ENCODE data around the gene PRCC.

- no peak for TF ChIP-seq ESRRA (IDR thresholded peaks at IDR 0.05; ENCODE audit: borderline replicate concordance, low read length)
- no peak for TF ChIP-seq EP300 (IDR thresholded peaks at IDR 0.05)
- TF ChIP-seq RAD21 (conservative IDR thresholded peaks at IDR 0.05 in 1 of 2, IDR thresholded peaks at IDR 0.05 in 1 of 2) = no peak
- TF ChIP-seq CTCF (IDR thresholded peaks at IDR 0.05) = no peak
- no peak for TF ChIP-seq POLR2A (IDR thresholded peaks at IDR 0.05; ENCODE audit: low read length)
- no peak for TF ChIP-seq ZFP36 (IDR thresholded peaks at IDR 0.05; ENCODE audit: borderline replicate concordance, partially characterized antibody)
- TF ChIP-seq FOXS1 (CRISPR knock-in tag; IDR thresholded peaks at IDR 0.05) = no peak
- no peak for TF ChIP-seq HOXB5 (CRISPR knock-in tag; IDR thresholded peaks at IDR 0.05)
- no peak for TF ChIP-seq PHF8 (IDR thresholded peaks at IDR 0.05; ENCODE audit: borderline replicate concordance, low read depth)
These were observed 11.0 kb upstream of the PRCC start for GRCh38 chr1:156756355-156756754.

Data from A549 (cell line).